ENCODE data around the gene RELCH.

Gene RELCH

DNA sequence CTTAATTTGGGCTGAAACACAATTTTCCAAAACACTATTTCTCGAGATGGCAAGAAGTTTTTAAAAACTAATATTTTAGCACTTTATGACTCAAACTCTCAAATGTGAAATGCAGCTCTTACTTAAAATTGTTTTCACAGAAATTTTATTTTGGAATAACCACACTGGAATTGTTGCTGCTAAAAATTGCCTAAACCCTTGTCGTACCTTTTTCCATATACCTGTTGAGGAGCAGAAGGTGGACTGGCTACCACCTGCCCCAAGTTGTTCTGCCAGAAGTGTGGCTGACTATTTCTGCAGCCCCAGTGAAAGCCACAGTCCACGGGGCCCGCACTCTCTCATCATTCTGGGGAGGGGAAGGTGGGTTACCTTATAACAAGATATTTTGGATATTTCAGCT is 161.4 kb downstream of the RELCH start:
- no peak overlapping the region for H3K4me3 ChIP-seq (ENCODE audit: low read depth, low read length)
- no peak for DNase-seq (ENCODE audit: low read depth)
- no peak for TF ChIP-seq CTCF (conservative IDR thresholded peaks at IDR 0.05; ENCODE audit: low read depth, low read length)

- no peak overlapping the region for H3K4me3 ChIP-seq (ENCODE audit: low read depth, low read length)
- no peak for DNase-seq (ENCODE audit: low read depth)
- TF ChIP-seq CTCF (conservative IDR thresholded peaks at IDR 0.05; ENCODE audit: low read depth, low read length), result no peak
Measured at GRCh38 chr18:62353170-62353569, 166.1 kb downstream of the RELCH start.

- DNase-seq (ENCODE audit: low read depth), result no peak
- no peak for TF ChIP-seq CTCF (conservative IDR thresholded peaks at IDR 0.05; ENCODE audit: low read depth, low read length)
- H3K4me3 ChIP-seq (ENCODE audit: low read depth, low read length), result no peak overlapping the region
Measured at GRCh38 chr18:62354151-62354550, 167.1 kb downstream of the RELCH start.

DNA sequence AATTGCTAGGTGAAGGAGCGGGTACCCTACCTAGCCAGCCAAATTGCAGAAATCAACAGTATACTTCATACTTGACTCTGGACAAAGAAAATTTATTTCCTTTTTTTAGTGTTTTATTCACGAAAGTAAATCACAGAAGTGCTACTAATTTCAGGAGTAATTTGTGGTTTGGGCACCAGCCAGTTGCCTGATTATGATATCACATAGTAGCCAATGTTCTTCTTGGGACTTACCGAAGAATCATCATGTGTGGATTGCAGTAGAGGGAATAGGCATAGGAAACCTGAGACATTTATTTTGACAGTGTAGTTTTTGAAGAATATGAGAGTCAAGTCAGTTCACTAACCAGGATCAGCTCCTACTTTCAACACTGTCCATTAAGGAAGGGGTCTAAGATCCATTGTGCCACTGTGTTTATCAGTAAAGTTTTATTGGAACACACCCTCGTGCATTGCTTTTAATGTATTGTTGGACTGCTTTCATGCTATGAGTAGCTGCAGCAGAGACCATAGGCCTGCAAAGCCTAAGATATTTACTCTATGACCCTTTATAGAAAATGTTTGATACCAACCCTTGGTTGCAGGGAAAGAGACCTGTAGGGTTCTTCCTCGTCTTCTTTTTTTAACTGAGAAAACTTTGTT is 170.1 kb downstream of the RELCH start:
- no peak for TF ChIP-seq CTCF (conservative IDR thresholded peaks at IDR 0.05; ENCODE audit: low read depth, low read length)
- H3K4me3 ChIP-seq (ENCODE audit: low read depth, low read length), result no peak overlapping the region
- DNase-seq (ENCODE audit: low read depth), result no peak
